ENCODE measurements around the gene BBS10.
"Not testable (repeated sequence)": the region's sequence is repeated elsewhere in the genome, so short reads cannot be mapped to it uniquely, and the experiment has no call there.

The BBS10 gene

GRCh38 chr12:76348079-76348901 lies at the start of gene BBS10:
Gene BBS10 (minus strand): TSS chr12:76348415. CDS start chr12:76348358, 57 bp downstream.
- DNase-seq (ENCODE audit: low spot score): peak; percentile 87
- no peak for FAIRE-seq

- FAIRE-seq (no peak), DNase-seq (ENCODE audit: low spot score) (no peak)
Observed at GRCh38 chr12:76391461-76391860, 43.2 kb upstream of the BBS10 start.

DNA sequence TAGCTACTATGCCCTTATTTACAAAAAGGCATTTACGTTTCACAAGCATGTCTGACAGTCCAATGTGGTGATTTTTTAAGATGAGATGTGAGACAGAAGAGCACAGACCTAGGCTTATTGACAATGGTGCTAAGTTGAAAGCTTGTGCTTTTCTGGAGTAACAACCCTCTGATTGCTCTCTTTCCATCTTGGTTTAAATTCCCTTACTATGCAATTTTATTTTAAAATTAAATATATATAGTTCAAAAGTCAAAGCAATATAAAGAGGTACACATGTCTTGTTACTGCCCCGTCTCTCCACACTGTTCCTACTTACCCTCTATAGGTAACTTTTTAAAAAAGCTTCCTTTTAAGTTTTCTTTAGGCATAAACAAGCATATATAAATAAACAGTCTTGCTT lies 39.4 kb upstream of the BBS10 start:
- DNase-seq (ENCODE audit: low spot score) (no peak), FAIRE-seq (no peak)

DNA sequence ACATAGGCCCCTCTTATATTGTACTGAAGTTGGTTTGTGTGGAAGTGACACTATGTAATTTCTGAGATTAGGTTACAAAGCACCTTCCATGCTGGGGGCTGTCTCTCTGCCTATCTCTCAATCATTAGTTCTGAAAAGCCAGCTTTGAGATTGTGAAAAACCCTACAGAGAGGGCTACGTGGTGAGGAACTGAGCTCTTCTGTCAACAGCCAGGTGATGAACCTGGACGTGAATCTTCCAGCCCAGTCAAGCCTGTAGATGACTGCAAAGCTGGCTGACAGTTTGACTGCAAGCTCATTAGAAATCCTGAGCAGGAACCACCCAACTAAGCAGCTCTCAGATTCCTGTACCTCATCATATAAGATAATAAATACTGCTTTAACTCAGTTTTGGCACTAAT lies 36.3 kb upstream of the BBS10 start:
- no peak for FAIRE-seq
- no peak for DNase-seq (ENCODE audit: low spot score)

DNA sequence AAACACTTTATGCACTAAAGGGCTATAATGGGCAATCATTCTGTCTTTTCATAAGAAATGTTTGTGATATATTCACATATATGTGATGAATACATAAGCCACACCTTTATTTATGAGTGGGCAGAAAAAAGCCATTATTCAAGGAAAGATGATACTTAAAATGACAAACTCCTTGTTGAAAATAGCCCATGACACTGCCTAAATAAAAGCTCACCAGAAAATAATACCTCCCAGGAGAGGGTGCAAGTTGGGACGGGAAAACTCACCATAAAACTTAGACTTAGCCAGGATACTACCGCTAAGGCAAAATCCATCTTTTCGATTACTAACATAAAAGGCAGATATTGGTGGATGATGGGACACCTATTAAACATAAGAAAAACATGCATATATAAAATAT lies 35.8 kb upstream of the BBS10 start:
- no peak for FAIRE-seq
- DNase-seq (ENCODE audit: low spot score): no peak

GRCh38 chr12:76379261-76379660 lies 31.0 kb upstream of the BBS10 start:
- FAIRE-seq: no peak
- DNase-seq (ENCODE audit: low spot score): no peak

DNA sequence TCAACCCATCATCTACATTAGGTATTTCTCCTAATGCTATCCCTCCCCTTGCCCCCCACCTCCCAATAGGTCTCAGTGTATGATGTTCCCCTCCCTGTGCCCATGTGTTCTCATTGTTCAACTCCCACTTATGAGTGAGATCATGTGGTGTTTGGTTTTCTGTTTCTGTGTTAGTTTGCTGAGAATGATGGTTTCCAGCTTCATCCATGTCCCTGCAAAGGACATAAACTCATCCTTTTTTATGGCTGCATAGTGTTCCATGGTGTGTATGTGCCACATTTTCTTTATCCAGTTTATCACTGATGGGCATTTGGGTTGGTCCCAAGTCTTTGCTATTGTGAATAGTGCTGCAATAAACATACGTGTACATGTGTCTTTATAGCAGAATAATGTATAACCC lies 28.7 kb upstream of the BBS10 start:
- DNase-seq (ENCODE audit: low spot score); FAIRE-seq: not testable (repeated sequence)

DNA sequence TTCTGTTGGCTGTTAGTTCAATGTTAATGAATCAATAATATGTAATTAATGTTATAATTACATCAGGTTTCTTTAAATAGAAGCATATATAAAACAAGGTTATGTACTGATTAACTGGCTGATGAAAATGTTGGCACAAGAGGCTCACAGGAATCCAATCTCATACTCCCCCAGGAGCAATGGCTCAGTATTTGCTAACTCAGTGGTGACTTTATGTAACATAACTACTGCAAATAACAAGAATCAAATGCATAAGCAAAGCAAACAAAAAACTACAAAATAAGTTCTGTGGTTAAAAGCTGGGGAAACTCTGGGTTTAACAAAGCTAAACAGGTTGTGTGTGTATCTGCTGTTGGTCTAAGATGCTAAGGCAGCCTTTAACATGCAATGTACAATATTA lies 27.7 kb upstream of the BBS10 start:
- FAIRE-seq (no peak), DNase-seq (ENCODE audit: low spot score) (no peak)

DNA sequence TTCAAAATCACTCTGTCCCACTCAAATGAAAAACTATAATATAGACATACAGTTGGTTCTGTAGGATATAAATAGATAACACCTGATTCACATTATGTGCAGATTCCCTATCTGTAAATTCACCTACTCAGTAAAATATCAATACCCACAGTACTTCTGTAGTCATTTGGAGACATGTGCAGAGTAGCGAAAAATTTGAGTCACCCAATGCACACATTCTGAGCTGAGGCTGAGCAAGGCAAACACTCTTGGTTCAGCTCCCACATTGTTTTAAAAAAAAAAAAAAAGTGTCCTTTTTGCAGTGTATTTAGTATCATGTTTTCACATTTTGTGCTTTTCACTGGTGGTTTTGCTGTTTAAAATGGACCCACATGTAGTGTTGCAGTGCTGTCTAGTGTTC lies 27.3 kb upstream of the BBS10 start:
- DNase-seq (ENCODE audit: low spot score): no peak
- no peak for FAIRE-seq

DNA sequence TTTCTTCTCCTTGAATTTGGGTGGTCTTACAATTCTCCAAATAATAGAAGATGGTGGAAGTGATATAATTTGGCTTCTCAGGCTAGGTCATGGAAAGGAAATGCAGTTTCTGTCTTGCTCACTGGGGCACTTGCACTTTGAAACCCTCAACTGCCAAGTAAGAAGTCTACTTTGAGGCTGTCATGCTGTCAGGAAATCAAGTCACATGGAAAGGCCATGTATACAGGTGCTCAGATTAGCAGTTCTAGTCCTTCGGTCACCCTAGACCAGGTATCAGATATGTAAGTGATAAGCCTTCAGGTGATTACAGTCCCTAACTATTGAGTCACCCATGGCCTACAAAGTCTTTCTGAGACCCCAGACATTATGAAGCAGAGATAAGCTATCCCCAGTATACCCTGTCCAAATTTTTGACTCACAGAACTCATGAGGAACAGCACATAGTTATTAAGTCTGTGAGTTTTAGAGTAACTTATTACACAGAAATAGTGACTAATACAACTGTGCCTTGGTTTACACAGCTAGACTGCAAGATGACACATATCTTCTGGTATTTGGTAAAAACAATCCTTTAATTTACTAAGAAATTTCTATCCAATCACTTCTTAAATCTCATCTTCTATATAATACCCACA lies 26.3 kb upstream of the BBS10 start:
- no peak for DNase-seq (ENCODE audit: low spot score)
- no peak for FAIRE-seq

- DNase-seq (ENCODE audit: low spot score) (no peak), FAIRE-seq (no peak)
Observed at GRCh38 chr12:76368230-76368629, 20.0 kb upstream of the BBS10 start.

DNA sequence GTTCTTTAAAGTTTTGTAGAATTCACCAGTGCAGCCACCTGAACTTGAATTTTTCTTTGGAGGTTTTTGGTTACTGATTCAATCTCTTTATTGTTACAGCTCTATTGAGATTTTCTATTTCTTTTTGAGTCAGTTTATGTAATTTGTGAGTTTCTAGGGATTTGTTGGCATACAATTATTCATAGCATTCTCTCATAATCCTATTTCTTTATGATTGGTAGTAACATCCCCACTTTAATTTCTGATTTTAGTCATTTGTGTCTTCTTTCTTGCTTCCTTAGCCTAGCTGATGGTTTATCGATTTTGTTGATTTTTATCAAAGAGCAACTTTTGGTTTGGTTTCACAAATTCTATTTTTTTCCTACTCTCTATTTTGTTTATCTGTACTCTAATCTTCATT lies 17.9 kb upstream of the BBS10 start:
- DNase-seq (ENCODE audit: low spot score) (no peak), FAIRE-seq (no peak)

DNA sequence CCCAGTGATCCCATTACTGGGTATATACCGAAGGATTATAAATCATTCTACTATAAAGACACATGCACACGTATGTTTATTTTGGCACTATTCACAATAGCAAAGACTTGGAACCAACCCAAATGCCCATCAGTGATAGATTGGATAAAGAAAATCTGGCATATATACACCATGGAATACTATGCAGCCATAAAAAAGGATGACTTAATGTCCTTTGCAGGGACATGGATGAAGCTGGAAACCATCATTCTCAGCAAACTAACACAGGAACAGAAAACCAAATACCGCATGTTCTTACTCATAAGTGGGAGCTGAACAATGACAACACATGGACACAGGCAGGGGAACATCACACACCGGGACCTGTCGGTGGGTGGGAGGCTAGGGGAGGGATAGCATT lies 15.9 kb upstream of the BBS10 start:
- DNase-seq (ENCODE audit: low spot score); FAIRE-seq: not testable (repeated sequence)

- DNase-seq (ENCODE audit: low spot score) (no peak), FAIRE-seq (no peak)
Observed at GRCh38 chr12:76360316-76360715, 12.1 kb upstream of the BBS10 start.

GRCh38 chr12:76356071-76356470 lies 7.9 kb upstream of the BBS10 start:
- FAIRE-seq: no peak

GRCh38 chr12:76346798-76347420 lies 1.3 kb downstream of the BBS10 start:
- DNase-seq (ENCODE audit: low spot score) (no peak), FAIRE-seq (no peak)

More at GRCh38 chr12:76356071-76356470, 7.9 kb upstream of the BBS10 start:
- no peak for DNase-seq (ENCODE audit: low spot score)

GRCh38 chr12:76346236-76346635 lies 2.0 kb downstream of the BBS10 start:
- DNase-seq (ENCODE audit: low spot score) (no peak), FAIRE-seq (no peak)

- DNase-seq (ENCODE audit: low spot score) (no peak), FAIRE-seq (no peak)
Observed at GRCh38 chr12:76345569-76345968, 2.6 kb downstream of the BBS10 start.

DNA sequence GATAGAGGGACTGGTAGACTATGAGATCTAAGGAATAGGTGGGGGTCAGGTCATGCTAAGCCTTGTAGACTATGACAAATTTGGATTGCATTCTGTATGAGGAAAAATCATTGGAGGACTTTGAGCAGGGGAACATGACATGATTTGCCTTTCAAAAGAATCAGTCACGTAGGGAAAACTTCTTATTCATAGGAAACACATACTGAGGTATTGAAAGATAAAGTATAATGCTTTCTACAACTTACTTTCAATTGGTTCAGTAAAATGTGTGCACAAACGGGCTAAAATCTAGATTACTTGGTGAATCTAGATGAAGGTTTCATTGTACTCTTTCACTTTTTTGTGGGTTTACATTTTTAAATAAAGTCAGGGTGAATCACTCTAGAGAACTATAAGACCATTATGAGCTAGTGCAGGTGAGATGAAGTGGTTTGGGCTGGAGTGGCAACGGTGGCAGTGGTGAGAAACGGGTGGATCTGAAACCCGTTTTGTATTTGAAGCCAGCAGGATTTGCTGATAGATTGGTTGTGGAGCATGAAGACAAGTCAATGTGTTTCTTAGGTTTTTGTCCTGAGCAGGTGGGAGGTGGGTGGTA lies 6.7 kb downstream of the BBS10 start:
- no peak for DNase-seq (ENCODE audit: low spot score)
- FAIRE-seq: no peak

DNA sequence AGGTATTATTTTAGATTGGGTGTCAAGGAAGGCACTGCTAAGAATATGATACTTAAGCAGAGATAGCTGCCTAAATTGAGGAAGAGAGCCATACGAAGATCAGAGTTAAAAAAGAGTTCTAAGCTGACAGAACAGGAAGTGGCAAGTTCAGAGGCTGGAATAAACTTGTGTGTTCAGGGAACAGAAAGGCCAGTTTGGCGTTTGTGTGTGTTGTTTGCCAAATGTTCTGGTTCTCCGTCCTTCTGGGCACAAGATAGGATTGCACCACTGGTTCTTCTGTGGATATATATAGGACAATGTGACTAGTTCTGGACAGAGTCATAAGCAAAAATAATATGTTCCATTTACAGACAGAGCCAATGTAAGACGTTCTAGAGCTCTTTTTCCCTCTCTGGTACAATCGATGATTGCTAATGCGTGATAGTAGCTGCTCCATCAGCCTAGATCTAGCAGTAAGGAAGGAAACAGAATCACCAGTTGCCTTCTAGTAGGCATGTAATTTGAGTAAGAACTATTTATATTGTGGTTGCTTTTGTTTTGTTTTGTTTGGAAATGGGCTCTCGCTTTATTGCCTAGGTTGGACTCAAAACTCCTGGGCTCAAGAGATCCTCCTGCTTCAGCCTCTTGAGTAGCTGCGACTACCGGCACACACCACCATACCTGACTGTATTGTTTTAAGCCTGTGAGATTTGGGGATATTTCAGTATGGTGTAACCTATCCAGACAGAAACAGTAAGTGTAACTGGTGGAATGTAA lies 7.4 kb downstream of the BBS10 start:
- FAIRE-seq (no peak), DNase-seq (ENCODE audit: low spot score) (no peak)

- no peak for FAIRE-seq
- no peak for DNase-seq (ENCODE audit: low spot score)
Observed at GRCh38 chr12:76337583-76337982, 10.6 kb downstream of the BBS10 start.

Measured in urothelium cell line (cell line).